HepG2 (cell line): ENCODE data around the gene CMIP. TPM values are rescaled to one million over a fixed set of nuclear protein-coding genes. Genes with fewer than 3 reads are reported as not detected.

ENCODE experiments used
- ATAC-seq: fragments of 200-7000 bp; cut with Tn5 transposase; 3 replicates; pipeline ENCODE4 v1.9.1; 2020; ENCODE audit warnings: mild to moderate bottlenecking, moderate library complexity
- BruUV-seq: library from RNA; stranded (reverse); fragments of 400-500 nt; replicated peaks from 2 replicates; lab custom pipeline; 2021; lab: Mats Ljungman, UMichigan
- CTCF ChIA-PET: fragments of 300-600 bp; formaldehyde crosslinking; extraction: SDS; loops from one replicate; lab custom pipeline; 2021; ENCODE audit warnings: low total read pairs, inconsistent platforms, low intra/inter-chr PET ratio; lab: Yijun Ruan, JAX
- POLR2A ChIA-PET: fragments of 350-600 bp; sonication (Branson Sonifier 250); formaldehyde crosslinking; loops from one replicate; lab custom pipeline; 2020; ENCODE audit warnings: antibody characterized with exemption, inconsistent platforms; lab: Yijun Ruan, JAX
- DNase-seq: peaks from one replicate; pipeline ENCODE4 v3.0.0-alpha.2; 2015; ENCODE audit warnings: low spot score
- FAIRE-seq: peaks from 3 replicates; lab custom pipeline; 2011; peaks lifted over from hg19 to GRCh38; lab: Jason Lieb, UNC
- H2AFZ ChIP-seq: one replicate; pipeline ENCODE4 v1.6.1; 2011; ENCODE audit warnings: low read length, inconsistent platforms
- H3K27ac ChIP-seq: fragments of 300-600 bp; 3 replicates; pipeline ENCODE4 v1.8.0; 2011; ENCODE audit warnings: mixed run types, mild to moderate bottlenecking, mixed read lengths, low read length, inconsistent platforms; ENCODE audit not compliant: insufficient read depth; ENCODE audit errors: extremely low read length
- H3K27me3 ChIP-seq, 2 experiments: fragments of 200-600 bp in 1 of 2; 2 replicates in 1 of 2; 3 replicates in 1 of 2; pipeline versions ENCODE4 v1.6.0 to v1.8.0; 2011; ENCODE audit warnings: low read length in 2 of 2, mild to moderate bottlenecking in 2 of 2, moderate library complexity in 2 of 2, inconsistent platforms in 1 of 2; ENCODE audit not compliant: insufficient read depth in 2 of 2, control insufficient read depth in 1 of 2
- H3K36me3 ChIP-seq, 2 experiments: fragments of 200-600 bp in 1 of 2; replicated peaks in 1 of 2; 2 replicates in 1 of 2; 3 replicates in 1 of 2; pipeline versions ENCODE4 v1.5.1 to v1.8.0; 2011; ENCODE audit warnings: low read length in 2 of 2, inconsistent platforms in 1 of 2; ENCODE audit not compliant: insufficient read depth in 2 of 2, control insufficient read depth in 1 of 2
- H3K4me1 ChIP-seq: 2 replicates; pipeline ENCODE4 v1.5.1; 2012; ENCODE audit warnings: low read length, inconsistent platforms; ENCODE audit not compliant: insufficient read depth
- H3K4me2 ChIP-seq: 2 replicates; pipeline ENCODE4 v1.6.0; 2011; ENCODE audit warnings: low read depth, low read length, inconsistent platforms
- H3K4me3 ChIP-seq, 3 experiments: fragments of 200-600 bp in 1 of 3; sonication (generic), shearing (Covaris generic) in 1 of 3; replicated peaks in 1 of 3; 2 replicates each; pipeline ENCODE4 v1.5.1; 2011 to 2016; ENCODE audit warnings: low read length in 3 of 3, inconsistent platforms in 2 of 3, low read depth in 2 of 3, mild to moderate bottlenecking in 2 of 3, control low read depth in 1 of 3, mixed read lengths in 1 of 3; ENCODE audit not compliant: insufficient read depth in 1 of 3
- H3K79me2 ChIP-seq: one replicate; pipeline ENCODE4 v1.6.1; 2011; ENCODE audit warnings: low read length, inconsistent platforms; ENCODE audit not compliant: insufficient read depth
- H3K9ac ChIP-seq: 2 replicates; pipeline ENCODE4 v1.6.0; 2011; ENCODE audit warnings: mild to moderate bottlenecking, low read depth, low read length, inconsistent platforms; ENCODE audit not compliant: insufficient read depth
- H3K9me3 ChIP-seq: 2 replicates; pipeline ENCODE4 v1.5.1; 2012; ENCODE audit warnings: mild to moderate bottlenecking, low read length
- H4K20me1 ChIP-seq: 2 replicates; pipeline ENCODE4 v1.6.0; 2011; ENCODE audit warnings: inconsistent platforms, mild to moderate bottlenecking, low read length, moderate library complexity; ENCODE audit not compliant: insufficient read depth
- ARHGAP35 ChIP-seq: sonication (generic); formaldehyde crosslinking; IDR thresholded peaks from 2 replicates; pipeline ENCODE4 v1.9.0; 2022; ENCODE audit warnings: mild to moderate bottlenecking, inconsistent platforms, moderate library complexity, missing genetic modification reagents, borderline replicate concordance
- CEBPG ChIP-seq: IDR thresholded peaks from 2 replicates; pipeline ENCODE4 v1.6.1; 2016
- KLF16 ChIP-seq, 2 experiments: sonication (generic) in 1 of 2; formaldehyde crosslinking in 1 of 2; IDR thresholded peaks; 2 replicates each; pipeline versions ENCODE4 v1.6.1 to v1.8.0; 2016 to 2023; ENCODE audit warnings: missing genetic modification reagents in 2 of 2, missing compliant biosample characterization in 1 of 2
- PHF20 ChIP-seq: sonication (generic); formaldehyde crosslinking; IDR thresholded peaks from 2 replicates; pipeline ENCODE4 v1.5.0; 2020; ENCODE audit warnings: mild to moderate bottlenecking, missing genetic modification reagents
- SRF ChIP-seq: IDR thresholded peaks from 2 replicates; pipeline ENCODE4 v1.6.1; 2011; ENCODE audit warnings: mild to moderate bottlenecking, low read depth, low read length, moderate library complexity
- TP53 ChIP-seq: sonication (generic); formaldehyde crosslinking; conservative IDR thresholded peaks from 2 replicates; pipeline ENCODE4 v1.4.0; 2020; ENCODE audit warnings: missing genetic modification reagents
- TSC22D2 ChIP-seq: sonication (generic); formaldehyde crosslinking; IDR thresholded peaks from 2 replicates; pipeline ENCODE4 v1.5.1; 2020; ENCODE audit warnings: missing genetic modification reagents, mild to moderate bottlenecking, borderline replicate concordance
- XRCC5 ChIP-seq: fragments of 200-400 bp; formaldehyde crosslinking; optimal IDR thresholded peaks from 2 replicates; pipeline ENCODE3; 2017; ENCODE audit warnings: mild to moderate bottlenecking, low read length
- ZFP41 ChIP-seq: sonication (generic); formaldehyde crosslinking; IDR thresholded peaks from 2 replicates; pipeline ENCODE4 v1.4.0; 2020; ENCODE audit warnings: mild to moderate bottlenecking, missing genetic modification reagents, borderline replicate concordance
- ZNF260 ChIP-seq: sonication (generic); formaldehyde crosslinking; IDR thresholded peaks from 2 replicates; pipeline ENCODE4 v1.4.0; 2020; ENCODE audit warnings: missing genetic modification reagents, low read depth, mild to moderate bottlenecking, borderline replicate concordance
- ZNF430 ChIP-seq: sonication (generic); formaldehyde crosslinking; IDR thresholded peaks from 2 replicates; pipeline ENCODE4 v1.9.0; 2021; ENCODE audit warnings: mild to moderate bottlenecking, missing genetic modification reagents
- ZNF558 ChIP-seq: sonication (generic); formaldehyde crosslinking; IDR thresholded peaks from 2 replicates; pipeline ENCODE4 v1.9.0; 2022; ENCODE audit warnings: mild to moderate bottlenecking, missing genetic modification reagents, borderline replicate concordance
- ZNF709 ChIP-seq: sonication (generic); formaldehyde crosslinking; IDR thresholded peaks from 2 replicates; pipeline ENCODE4 v1.5.0; 2020; ENCODE audit warnings: mild to moderate bottlenecking, missing genetic modification reagents
- ZNF773 ChIP-seq: sonication (generic); formaldehyde crosslinking; IDR thresholded peaks from 2 replicates; pipeline ENCODE4 v1.4.0; 2020; ENCODE audit warnings: missing genetic modification reagents, borderline replicate concordance
- ZSCAN21 ChIP-seq: sonication (generic); formaldehyde crosslinking; IDR thresholded peaks from 2 replicates; pipeline ENCODE4 v1.8.0; 2022; ENCODE audit warnings: mild to moderate bottlenecking, missing genetic modification reagents, moderate library complexity, borderline replicate concordance
- WGBS: methylation state at CpG from one replicate; pipeline ENCODE4 v1.1.6; 2017; ENCODE audit warnings: low lambda C conversion rate; 5-methylcytosine and 5-hydroxymethylcytosine counted together
- in situ Hi-C: cut with HindIII; loops from 2 replicates; pipeline ENCODE4 v1.10.0; 2017; ENCODE audit warnings: low pct_unique_long_range_greater_than_20kb; ENCODE audit not compliant: extremely low pct_ligation_motif_present
- intact Hi-C: fragments of 100-400 bp; cut with micrococcal nuclease; formaldehyde crosslinking; loops from one replicate; pipeline ENCODE4 v1.10.0; 2022; ENCODE audit not compliant: unreplicated experiment
- polyA plus RNA-seq, 8 experiments: library from polyadenylated mRNA; depleted of rRNA in 3 of 8; stranded (reverse) in 7 of 8; unstranded in 1 of 8; fragments of >200 nt; fragmentation: Illumina TruSeq in 4 of 8; extraction: Trizol in 4 of 8; gene quantifications; 2 replicates each; pipeline versions ENCODE4 v1.2.1 to v1.2.3, GENCODE V29; 2011 to 2016; ENCODE audit warnings: low read depth in 4 of 8, missing spikeins in 1 of 8, mixed read lengths in 1 of 8; ENCODE audit not compliant: insufficient read depth in 1 of 8
- total RNA-seq, 5 experiments: library from RNA; depleted of rRNA; stranded (reverse); fragments of >200 nt; fragmentation: Illumina TruSeq; extraction: Trizol; gene quantifications; 2 replicates each; pipeline ENCODE4 v1.2.3, GENCODE V29; 2016; ENCODE audit warnings: low read depth in 1 of 5
- TF ChIP-seq, protein P1 (sequence below): sonication (generic); IDR thresholded peaks from 2 replicates; pipeline ENCODE4 v1.6.1; 2016; ENCODE audit warnings: low read depth, borderline replicate concordance
- TF ChIP-seq, protein P2 (sequence below), 2 experiments: sonication (generic) in 1 of 2; formaldehyde crosslinking in 1 of 2; IDR thresholded peaks; 2 replicates each; pipeline versions ENCODE4 v1.4.0 to v1.6.1; 2018 to 2020; ENCODE audit warnings: missing genetic modification reagents in 2 of 2, borderline replicate concordance in 1 of 2, low read depth in 1 of 2, mild to moderate bottlenecking in 1 of 2, missing biosample characterization in 1 of 2

CMIP gene
- total and polyA plus RNA-seq, 2 of the 13 experiments (the other 11 are each of a cell fraction or from before 2014, with no cell fraction given): 10.9 to 18.1 TPM

DNA sequence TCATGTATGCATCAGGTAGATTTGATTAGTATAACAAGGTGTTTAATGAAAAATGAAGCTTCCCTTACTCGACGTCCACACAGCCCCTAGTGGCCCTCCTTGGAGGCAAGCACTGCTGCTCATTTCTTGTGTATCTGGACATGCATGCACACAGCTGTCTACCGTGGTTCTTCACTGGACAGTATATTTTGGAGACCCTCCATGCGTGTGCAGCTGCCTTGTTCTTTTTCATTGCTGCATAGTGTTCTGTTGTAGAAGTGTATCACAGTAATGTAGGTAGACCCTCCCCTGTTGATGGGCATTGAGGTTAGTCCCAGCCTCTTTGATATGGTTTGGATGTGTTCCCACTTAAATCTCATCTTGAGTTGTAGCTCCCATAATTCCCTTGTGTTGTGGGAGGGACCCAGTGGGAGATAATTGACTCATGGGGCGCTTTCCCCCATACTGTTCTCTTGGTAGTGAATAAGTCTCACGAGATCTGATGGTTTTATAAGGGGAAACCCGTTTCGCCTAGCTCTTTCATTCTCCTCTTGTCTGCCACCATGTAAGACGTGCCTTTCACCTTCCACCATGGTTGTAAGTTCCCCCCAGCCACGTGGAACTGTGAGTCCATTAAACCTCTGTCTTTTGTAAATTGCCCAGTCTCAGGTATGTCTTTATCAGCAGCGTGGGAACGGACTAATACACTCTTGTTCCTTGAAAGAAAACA, 6.3 kb downstream of the CMIP start:
- Histone ChIP-seq H3K36me3 (peaks cover 1 to 4% of the 10 kb centered on the region in 2 experiments; a peak in 2 of 5 replicates), H3K9me3 (no peaks in the 10 kb centered on the region), H3K4me3 (peak overlapping the region in 1 of 3 experiments; percentile 62; a peak in 1 of 6 replicates), H3K27ac (peak overlapping the region; percentile 89), H4K20me1 (peaks cover 39% of the 10 kb centered on the region; the same call in 1 of the 2 replicates), H3K27me3 (no peaks in the 10 kb centered on the region; a peak in 1 of 5 replicates), H3K9ac (peak overlapping the region; percentile 68), H3K79me2 (peaks cover 98% of the 10 kb centered on the region), H3K4me1 (peaks cover 74% of the 10 kb centered on the region), H3K4me2 (peak overlapping the region; percentile 97), H2AFZ (no peak overlapping the region)
- ChIA-PET CTCF (no interaction called here), POLR2A (interaction anchor here (0.9 to 5.9 kb wide), 13 partner anchors 8 to 118 kb away, joined by 3 to 61 read pairs (median 7); no protein-coding TSS in a partner anchor)
- in situ Hi-C loops: no loop called here
- WGBS: 73% methylated on average over 12 of the region's 12 CpGs
- BruUV-seq: no TSS peak
- DNase-seq (no peak), ATAC-seq (no peak), FAIRE-seq (no peak)
- intact Hi-C loops: no loop called here
- 0 out of 2 replicates have a peak, but pooled peaks have one; percentile 34 for TF ChIP-seq ZNF558
- 0 out of 2 replicates have a peak, but pooled peaks have one; percentile 47 for TF ChIP-seq TP53 (CRISPR knock-in tag)
- no peak for TF ChIP-seq ZFP41 (CRISPR knock-in tag)
- TF ChIP-seq XRCC5: peak; percentile 24
- TF ChIP-seq SRF: no peak
- no peak for TF ChIP-seq ZNF773
- 0 out of 2 replicates have a peak, but pooled peaks have one; percentile 30 for TF ChIP-seq PHF20 (CRISPR knock-in tag)
- TF ChIP-seq TSC22D2 (CRISPR knock-in tag): 0 out of 2 replicates have a peak, but pooled peaks have one; percentile 49
- TF ChIP-seq KLF16 (CRISPR knock-in tag; IDR thresholded peaks at IDR 0.05): peak in 1 of 2 experiments; percentile 35; a peak in 1 of 4 replicates
- no peak for TF ChIP-seq ZNF260 (CRISPR knock-in tag)
- TF ChIP-seq ARHGAP35: no peak
- no peak for TF ChIP-seq CEBPG (CRISPR knock-in tag)
- TF ChIP-seq, protein P1, sequence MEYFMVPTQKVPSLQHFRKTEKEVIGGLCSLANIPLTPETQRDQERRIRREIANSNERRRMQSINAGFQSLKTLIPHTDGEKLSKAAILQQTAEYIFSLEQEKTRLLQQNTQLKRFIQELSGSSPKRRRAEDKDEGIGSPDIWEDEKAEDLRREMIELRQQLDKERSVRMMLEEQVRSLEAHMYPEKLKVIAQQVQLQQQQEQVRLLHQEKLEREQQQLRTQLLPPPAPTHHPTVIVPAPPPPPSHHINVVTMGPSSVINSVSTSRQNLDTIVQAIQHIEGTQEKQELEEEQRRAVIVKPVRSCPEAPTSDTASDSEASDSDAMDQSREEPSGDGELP: no peak
- 0 out of 2 replicates have a peak, but pooled peaks have one; percentile 35 for TF ChIP-seq ZSCAN21
- TF ChIP-seq ZNF430 (CRISPR knock-in tag): peak; percentile 99
- TF ChIP-seq, protein P2, sequence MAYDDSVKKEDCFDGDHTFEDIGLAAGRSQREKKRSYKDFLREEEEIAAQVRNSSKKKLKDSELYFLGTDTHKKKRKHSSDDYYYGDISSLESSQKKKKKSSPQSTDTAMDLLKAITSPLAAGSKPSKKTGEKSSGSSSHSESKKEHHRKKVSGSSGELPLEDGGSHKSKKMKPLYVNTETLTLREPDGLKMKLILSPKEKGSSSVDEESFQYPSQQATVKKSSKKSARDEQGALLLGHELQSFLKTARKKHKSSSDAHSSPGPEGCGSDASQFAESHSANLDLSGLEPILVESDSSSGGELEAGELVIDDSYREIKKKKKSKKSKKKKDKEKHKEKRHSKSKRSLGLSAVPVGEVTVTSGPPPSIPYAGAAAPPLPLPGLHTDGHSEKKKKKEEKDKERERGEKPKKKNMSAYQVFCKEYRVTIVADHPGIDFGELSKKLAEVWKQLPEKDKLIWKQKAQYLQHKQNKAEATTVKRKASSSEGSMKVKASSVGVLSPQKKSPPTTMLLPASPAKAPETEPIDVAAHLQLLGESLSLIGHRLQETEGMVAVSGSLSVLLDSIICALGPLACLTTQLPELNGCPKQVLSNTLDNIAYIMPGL (CRISPR knock-in tag; IDR thresholded peaks at IDR 0.05; ENCODE audit: borderline replicate concordance in 1 of 2, low read depth in 1 of 2): peak in 1 of 2 experiments; percentile 6; a peak in 2 of 4 replicates
- 0 out of 2 replicates have a peak, but pooled peaks have one; percentile 11 for TF ChIP-seq ZNF709 (CRISPR knock-in tag)
